WTC11 (cell line): Measurements from ENCODE around the gene C5orf47. TPM values are rescaled to one million over a fixed set of nuclear protein-coding genes. Genes with fewer than 3 reads are reported as not detected.

Experiments used
- ATAC-seq: fragments of 200-7000 bp; cut with Tn5 transposase; 2 replicates; pipeline ENCODE4 v1.10.0; 2021; ENCODE audit warnings: mild to moderate bottlenecking, moderate library complexity
- Bru-seq: library from RNA; stranded (reverse); fragments of 400-500 nt; gene quantifications from one replicate; lab custom pipeline; 2021; lab: Mats Ljungman, UMichigan
- CTCF ChIA-PET: fragments of 300-600 bp; sonication (Branson Sonifier 250); formaldehyde crosslinking; loops from one replicate; lab custom pipeline; 2021; ENCODE audit warnings: antibody characterized with exemption; lab: Charles Lee
- POLR2A ChIA-PET: fragments of 350-600 bp; sonication (Branson Sonifier 250); formaldehyde crosslinking; loops from one replicate; lab custom pipeline; 2021; ENCODE audit warnings: antibody characterized with exemption; lab: Charles Lee
- DNase-seq: peaks from one replicate; pipeline ENCODE4 v3.0.0; 2021; ENCODE audit warnings: low spot score
- H3K27ac Mint-ChIP-seq: 2 replicates; pipeline ENCODE4 v1.8.0; 2021; ENCODE audit warnings: mixed read lengths
- H3K27me3 Mint-ChIP-seq: 2 replicates; pipeline ENCODE4 v1.8.0; 2021; ENCODE audit warnings: low read depth, mild to moderate bottlenecking, moderate library complexity, mixed read lengths
- H3K36me3 Mint-ChIP-seq: 2 replicates; pipeline ENCODE4 v1.8.0; 2021; ENCODE audit warnings: mixed read lengths
- H3K4me1 Mint-ChIP-seq: 2 replicates; pipeline ENCODE4 v1.8.0; 2022; ENCODE audit warnings: mixed read lengths
- H3K4me3 Mint-ChIP-seq: 2 replicates; pipeline ENCODE4 v1.8.0; 2021; ENCODE audit warnings: mild to moderate bottlenecking, moderate library complexity, mixed read lengths
- H3K9me3 Mint-ChIP-seq: 2 replicates; pipeline ENCODE4 v1.8.0; 2021; ENCODE audit warnings: mixed read lengths
- EMX1 ChIP-seq: fragments of 250-450 bp; sonication (Bioruptor Pico); IDR thresholded peaks from 2 replicates; pipeline ENCODE4 v1.8.0; 2021; ENCODE audit warnings: mild to moderate bottlenecking
- ETV6 ChIP-seq: sonication (generic); formaldehyde crosslinking; IDR thresholded peaks from 2 replicates; pipeline ENCODE4 v1.8.1; 2022; ENCODE audit warnings: mild to moderate bottlenecking, missing genetic modification reagents
- FOXK1 ChIP-seq: sonication (generic); formaldehyde crosslinking; IDR thresholded peaks from 2 replicates; pipeline ENCODE4 v1.8.0; 2022; ENCODE audit warnings: mild to moderate bottlenecking, moderate library complexity, missing genetic modification reagents
- IRF2 ChIP-seq: sonication (generic); formaldehyde crosslinking; IDR thresholded peaks from 2 replicates; pipeline ENCODE4 v1.8.0; 2022; ENCODE audit warnings: low read depth, missing genetic modification reagents, borderline replicate concordance
- NFE2L1 ChIP-seq: sonication (generic); formaldehyde crosslinking; IDR thresholded peaks from 2 replicates; pipeline ENCODE4 v1.8.1; 2023; ENCODE audit warnings: missing genetic modification reagents
- NR1H2 ChIP-seq: sonication (generic); formaldehyde crosslinking; IDR thresholded peaks from 2 replicates; pipeline ENCODE4 v1.9.0; 2021; ENCODE audit warnings: mild to moderate bottlenecking, moderate library complexity, missing genetic modification reagents
- NR3C1 ChIP-seq: sonication (generic); formaldehyde crosslinking; conservative IDR thresholded peaks from 2 replicates; pipeline ENCODE4 v1.8.1; 2023; ENCODE audit warnings: low read depth, mild to moderate bottlenecking, missing genetic modification reagents
- PRRX2 ChIP-seq: fragments of 250-450 bp; sonication (Bioruptor Pico); IDR thresholded peaks from 2 replicates; pipeline ENCODE4 v1.8.0; 2021; ENCODE audit warnings: mild to moderate bottlenecking
- ZNF138 ChIP-seq: sonication (generic); formaldehyde crosslinking; conservative IDR thresholded peaks from 2 replicates; pipeline ENCODE4 v1.8.1; 2022; ENCODE audit warnings: mild to moderate bottlenecking, moderate library complexity, missing genetic modification reagents
- ZNF317 ChIP-seq: sonication (generic); formaldehyde crosslinking; IDR thresholded peaks from 2 replicates; pipeline ENCODE4 v1.8.1; 2023; ENCODE audit warnings: low read depth, mild to moderate bottlenecking, moderate library complexity, missing genetic modification reagents, borderline replicate concordance
- long read RNA-seq, 3 experiments: library from RNA in 1 of 3; library from capped mRNA in 1 of 3; library from polyadenylated mRNA in 1 of 3; unstranded in 2 of 3; stranded (forward) in 1 of 3; transcript quantifications; one replicate each; pipeline ENCODE4 v2.0.0, GENCODE V29; 2021
- total RNA-seq: library from RNA; stranded (reverse); gene quantifications from 3 replicates; pipeline ENCODE4 v1.2.3, GENCODE V29; 2021
- TF ChIP-seq, protein P1 (sequence below): fragments of 250-450 bp; sonication (Bioruptor Pico); IDR thresholded peaks from 2 replicates; pipeline ENCODE4 v1.8.0; 2021; ENCODE audit warnings: mild to moderate bottlenecking
- TF ChIP-seq, protein P2 (sequence below): sonication (generic); formaldehyde crosslinking; IDR thresholded peaks from 2 replicates; pipeline ENCODE4 v1.8.0; 2022; ENCODE audit warnings: mild to moderate bottlenecking, missing genetic modification reagents
- TF ChIP-seq, protein P3 (sequence below): sonication (generic); formaldehyde crosslinking; IDR thresholded peaks from 2 replicates; pipeline ENCODE4 v1.8.0; 2023; ENCODE audit warnings: missing genetic modification reagents, mild to moderate bottlenecking, borderline replicate concordance
- TF ChIP-seq, protein P4 (sequence below): sonication (generic); formaldehyde crosslinking; IDR thresholded peaks from 2 replicates; pipeline ENCODE4 v1.8.1; 2022; ENCODE audit warnings: missing genetic modification reagents, borderline replicate concordance
- TF ChIP-seq, protein P5 (sequence below): sonication (generic); formaldehyde crosslinking; IDR thresholded peaks from 2 replicates; pipeline ENCODE4 v1.8.1; 2023; ENCODE audit warnings: mild to moderate bottlenecking, missing genetic modification reagents
- TF ChIP-seq, protein P6 (sequence below): sonication (generic); formaldehyde crosslinking; IDR thresholded peaks from 2 replicates; pipeline ENCODE4 v1.8.1; 2023; ENCODE audit warnings: mild to moderate bottlenecking, missing genetic modification reagents, moderate library complexity
- TF ChIP-seq, protein P7 (sequence below): sonication (generic); formaldehyde crosslinking; conservative IDR thresholded peaks from 2 replicates; pipeline ENCODE4 v1.8.1; 2023; ENCODE audit warnings: mild to moderate bottlenecking, low read depth, missing genetic modification reagents, moderate library complexity

C5orf47 gene, protein sequence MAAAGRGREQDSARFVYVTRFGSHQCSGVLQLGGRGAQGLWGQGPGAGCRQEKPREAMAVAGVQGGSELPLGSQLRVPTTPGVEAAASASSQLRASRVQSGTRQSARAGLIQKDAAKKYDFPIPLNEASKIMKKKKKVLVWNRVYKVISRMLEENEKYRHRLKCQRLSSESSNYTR
- total RNA-seq (0.09 to 0.32 TPM (median 0.27 TPM) in 3 replicates), Bru-seq, nascent RNA (percentile 30 among the genes with signal in this experiment)
- long read RNA-seq, experiment 1, partial matches to known transcripts, result 0 of 3 reads
- long read RNA-seq, experiment 1, other reads (novel, unspliced or antisense), result 2 of 3 reads
- long read RNA-seq, experiment 2, partial matches to known transcripts, result 0 of 1 reads
- long read RNA-seq, experiment 2, other reads (novel, unspliced or antisense), result 1 of 1 reads
- long read RNA-seq, experiment 3, partial matches to known transcripts, result 0 of 4 reads
- long read RNA-seq, experiment 3, other reads (novel, unspliced or antisense), result 4 of 4 reads

DNA sequence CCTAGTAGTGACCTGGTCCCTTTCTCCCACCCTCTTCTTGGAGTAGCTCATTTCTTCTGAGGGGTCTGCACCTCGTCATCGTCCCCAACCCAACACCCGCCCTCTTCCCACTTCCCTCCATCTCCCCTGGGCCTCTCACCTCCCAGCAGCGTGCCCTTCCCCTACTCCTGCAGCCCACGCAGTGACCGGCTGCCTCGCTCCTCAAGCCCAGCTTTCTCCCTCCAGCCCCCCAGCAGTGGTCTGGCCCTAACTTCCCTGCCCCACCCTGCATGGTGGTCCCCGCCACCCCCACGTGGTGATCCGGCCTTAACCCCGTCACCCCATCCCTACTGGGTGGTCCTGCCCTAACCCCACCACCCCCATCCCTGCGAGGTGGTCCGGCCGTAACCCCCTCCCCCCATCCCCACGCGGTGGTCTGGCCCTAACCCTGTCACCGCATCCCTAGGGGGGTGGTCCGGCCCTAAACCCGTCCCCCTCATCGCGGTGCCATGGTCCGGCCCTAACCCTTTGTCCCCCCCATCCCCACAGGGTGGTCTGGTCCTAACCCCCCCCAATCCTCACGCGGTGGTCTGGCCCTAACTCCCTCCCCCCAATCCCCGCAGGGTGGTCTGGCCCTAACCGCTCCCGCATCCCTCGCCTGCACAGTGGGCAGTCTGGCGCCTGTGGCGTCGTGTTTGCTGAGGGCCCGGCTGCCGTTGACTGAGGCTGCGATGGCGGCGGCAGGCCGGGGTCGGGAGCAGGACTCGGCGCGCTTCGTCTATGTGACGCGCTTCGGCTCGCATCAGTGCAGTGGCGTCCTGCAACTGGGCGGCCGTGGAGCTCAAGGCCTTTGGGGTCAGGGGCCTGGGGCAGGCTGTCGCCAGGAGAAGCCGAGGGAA lies at the start of gene C5orf47:
TSS of gene C5orf47 (plus strand) at position 617 of the 878 bp plus-strand sequence. CDS start at position 711, 94 bp downstream.
- no peak for DNase-seq
- Mint-ChIP-seq H3K27ac (no peak within 1 kb of the TSS), H3K27me3 (no peaks in the 10 kb centered on the region), H3K9me3 (no peaks in the 10 kb centered on the region; the same call in 1 of the 2 replicates)
- ATAC-seq, result no peak
- TF ChIP-seq IRF2 (CRISPR knock-in tag), result no peak
- TF ChIP-seq, protein P1, sequence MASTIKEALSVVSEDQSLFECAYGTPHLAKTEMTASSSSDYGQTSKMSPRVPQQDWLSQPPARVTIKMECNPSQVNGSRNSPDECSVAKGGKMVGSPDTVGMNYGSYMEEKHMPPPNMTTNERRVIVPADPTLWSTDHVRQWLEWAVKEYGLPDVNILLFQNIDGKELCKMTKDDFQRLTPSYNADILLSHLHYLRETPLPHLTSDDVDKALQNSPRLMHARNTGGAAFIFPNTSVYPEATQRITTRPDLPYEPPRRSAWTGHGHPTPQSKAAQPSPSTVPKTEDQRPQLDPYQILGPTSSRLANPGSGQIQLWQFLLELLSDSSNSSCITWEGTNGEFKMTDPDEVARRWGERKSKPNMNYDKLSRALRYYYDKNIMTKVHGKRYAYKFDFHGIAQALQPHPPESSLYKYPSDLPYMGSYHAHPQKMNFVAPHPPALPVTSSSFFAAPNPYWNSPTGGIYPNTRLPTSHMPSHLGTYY, result no peak
- no peak for TF ChIP-seq PRRX2 (CRISPR knock-in tag)
- TF ChIP-seq, protein P2, sequence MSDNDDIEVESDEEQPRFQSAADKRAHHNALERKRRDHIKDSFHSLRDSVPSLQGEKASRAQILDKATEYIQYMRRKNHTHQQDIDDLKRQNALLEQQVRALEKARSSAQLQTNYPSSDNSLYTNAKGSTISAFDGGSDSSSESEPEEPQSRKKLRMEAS, result no peak
- no peak for TF ChIP-seq ETV6 (CRISPR knock-in tag)
- TF ChIP-seq, protein P3, sequence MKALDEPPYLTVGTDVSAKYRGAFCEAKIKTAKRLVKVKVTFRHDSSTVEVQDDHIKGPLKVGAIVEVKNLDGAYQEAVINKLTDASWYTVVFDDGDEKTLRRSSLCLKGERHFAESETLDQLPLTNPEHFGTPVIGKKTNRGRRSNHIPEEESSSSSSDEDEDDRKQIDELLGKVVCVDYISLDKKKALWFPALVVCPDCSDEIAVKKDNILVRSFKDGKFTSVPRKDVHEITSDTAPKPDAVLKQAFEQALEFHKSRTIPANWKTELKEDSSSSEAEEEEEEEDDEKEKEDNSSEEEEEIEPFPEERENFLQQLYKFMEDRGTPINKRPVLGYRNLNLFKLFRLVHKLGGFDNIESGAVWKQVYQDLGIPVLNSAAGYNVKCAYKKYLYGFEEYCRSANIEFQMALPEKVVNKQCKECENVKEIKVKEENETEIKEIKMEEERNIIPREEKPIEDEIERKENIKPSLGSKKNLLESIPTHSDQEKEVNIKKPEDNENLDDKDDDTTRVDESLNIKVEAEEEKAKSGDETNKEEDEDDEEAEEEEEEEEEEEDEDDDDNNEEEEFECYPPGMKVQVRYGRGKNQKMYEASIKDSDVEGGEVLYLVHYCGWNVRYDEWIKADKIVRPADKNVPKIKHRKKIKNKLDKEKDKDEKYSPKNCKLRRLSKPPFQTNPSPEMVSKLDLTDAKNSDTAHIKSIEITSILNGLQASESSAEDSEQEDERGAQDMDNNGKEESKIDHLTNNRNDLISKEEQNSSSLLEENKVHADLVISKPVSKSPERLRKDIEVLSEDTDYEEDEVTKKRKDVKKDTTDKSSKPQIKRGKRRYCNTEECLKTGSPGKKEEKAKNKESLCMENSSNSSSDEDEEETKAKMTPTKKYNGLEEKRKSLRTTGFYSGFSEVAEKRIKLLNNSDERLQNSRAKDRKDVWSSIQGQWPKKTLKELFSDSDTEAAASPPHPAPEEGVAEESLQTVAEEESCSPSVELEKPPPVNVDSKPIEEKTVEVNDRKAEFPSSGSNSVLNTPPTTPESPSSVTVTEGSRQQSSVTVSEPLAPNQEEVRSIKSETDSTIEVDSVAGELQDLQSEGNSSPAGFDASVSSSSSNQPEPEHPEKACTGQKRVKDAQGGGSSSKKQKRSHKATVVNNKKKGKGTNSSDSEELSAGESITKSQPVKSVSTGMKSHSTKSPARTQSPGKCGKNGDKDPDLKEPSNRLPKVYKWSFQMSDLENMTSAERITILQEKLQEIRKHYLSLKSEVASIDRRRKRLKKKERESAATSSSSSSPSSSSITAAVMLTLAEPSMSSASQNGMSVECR, result no peak
- TF ChIP-seq, all 79 proteins: peak for 0
- Mint-ChIP-seq H3K4me3 (no peak within 1 kb of the TSS), H3K4me1 (peaks cover 4% of the 10 kb centered on the region; the same call in 1 of the 2 replicates), H3K36me3 (no peaks in the 10 kb centered on the region)
- POLR2A ChIA-PET, result no interaction called here
- CTCF ChIA-PET, result interaction anchor here (1.2 to 1.5 kb wide), 4 partner anchors 16 to 373 kb away, joined by 3 to 7 read pairs (median 6); partner anchors contain the start of gene BOD1

DNA sequence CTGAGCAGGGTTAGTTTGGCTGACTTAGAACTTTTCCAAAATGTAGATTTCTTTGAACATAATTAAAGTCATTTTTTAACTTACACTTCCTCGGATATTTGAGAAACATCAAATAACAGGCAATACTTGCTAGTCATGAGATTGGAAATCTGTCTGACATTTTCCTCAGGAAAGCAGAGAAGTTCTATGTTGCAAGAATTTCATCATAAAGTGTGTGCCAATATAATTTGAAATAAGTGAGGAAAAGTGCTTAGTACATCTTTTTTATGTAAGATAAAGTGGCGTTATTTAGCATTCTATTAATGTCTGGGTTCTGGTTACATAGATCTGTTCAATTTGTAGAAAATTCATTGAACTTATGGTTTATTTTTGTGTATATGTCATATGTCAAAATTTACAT lies 48.7 kb upstream of the C5orf47 start:
- Mint-ChIP-seq H3K4me1 (peaks cover 55% of the 10 kb centered on the region), H3K27ac (peak overlapping the region; percentile 55; the same call in 1 of the 2 replicates), H3K27me3 (no peaks in the 10 kb centered on the region), H3K4me3 (no peak overlapping the region), H3K9me3 (no peaks in the 10 kb centered on the region), H3K36me3 (no peaks in the 10 kb centered on the region)
- ChIA-PET CTCF (interaction anchor here (1.0 to 6.3 kb wide), 3 partner anchors 15 to 25 kb away, joined by 3 to 35 read pairs (median 9); no protein-coding TSS in a partner anchor), POLR2A (interaction anchor here (0.5 to 0.6 kb wide), 2 partner anchors 226 to 228 kb away, joined by 3 to 4 read pairs; no protein-coding TSS in a partner anchor)
- ATAC-seq (no peak), DNase-seq (no peak)
- TF ChIP-seq EMX1 (no peak), ZNF317 (CRISPR knock-in tag) (no peak), ZNF138 (no peak), NFE2L1 (CRISPR knock-in tag) (no peak), NR3C1 (no peak), FOXK1 (no peak), NR1H2 (CRISPR knock-in tag) (no peak)
- TF ChIP-seq, protein P4, sequence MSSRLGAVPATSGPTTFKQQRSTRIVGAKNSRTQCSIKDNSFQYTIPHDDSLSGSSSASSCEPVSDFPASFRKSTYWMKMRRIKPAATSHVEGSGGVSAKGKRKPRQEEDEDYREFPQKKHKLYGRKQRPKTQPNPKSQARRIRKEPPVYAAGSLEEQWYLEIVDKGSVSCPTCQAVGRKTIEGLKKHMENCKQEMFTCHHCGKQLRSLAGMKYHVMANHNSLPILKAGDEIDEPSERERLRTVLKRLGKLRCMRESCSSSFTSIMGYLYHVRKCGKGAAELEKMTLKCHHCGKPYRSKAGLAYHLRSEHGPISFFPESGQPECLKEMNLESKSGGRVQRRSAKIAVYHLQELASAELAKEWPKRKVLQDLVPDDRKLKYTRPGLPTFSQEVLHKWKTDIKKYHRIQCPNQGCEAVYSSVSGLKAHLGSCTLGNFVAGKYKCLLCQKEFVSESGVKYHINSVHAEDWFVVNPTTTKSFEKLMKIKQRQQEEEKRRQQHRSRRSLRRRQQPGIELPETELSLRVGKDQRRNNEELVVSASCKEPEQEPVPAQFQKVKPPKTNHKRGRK (CRISPR knock-in tag), result no peak
- TF ChIP-seq, protein P5, sequence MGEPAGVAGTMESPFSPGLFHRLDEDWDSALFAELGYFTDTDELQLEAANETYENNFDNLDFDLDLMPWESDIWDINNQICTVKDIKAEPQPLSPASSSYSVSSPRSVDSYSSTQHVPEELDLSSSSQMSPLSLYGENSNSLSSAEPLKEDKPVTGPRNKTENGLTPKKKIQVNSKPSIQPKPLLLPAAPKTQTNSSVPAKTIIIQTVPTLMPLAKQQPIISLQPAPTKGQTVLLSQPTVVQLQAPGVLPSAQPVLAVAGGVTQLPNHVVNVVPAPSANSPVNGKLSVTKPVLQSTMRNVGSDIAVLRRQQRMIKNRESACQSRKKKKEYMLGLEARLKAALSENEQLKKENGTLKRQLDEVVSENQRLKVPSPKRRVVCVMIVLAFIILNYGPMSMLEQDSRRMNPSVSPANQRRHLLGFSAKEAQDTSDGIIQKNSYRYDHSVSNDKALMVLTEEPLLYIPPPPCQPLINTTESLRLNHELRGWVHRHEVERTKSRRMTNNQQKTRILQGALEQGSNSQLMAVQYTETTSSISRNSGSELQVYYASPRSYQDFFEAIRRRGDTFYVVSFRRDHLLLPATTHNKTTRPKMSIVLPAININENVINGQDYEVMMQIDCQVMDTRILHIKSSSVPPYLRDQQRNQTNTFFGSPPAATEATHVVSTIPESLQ (CRISPR knock-in tag), result no peak
- TF ChIP-seq, protein P6, sequence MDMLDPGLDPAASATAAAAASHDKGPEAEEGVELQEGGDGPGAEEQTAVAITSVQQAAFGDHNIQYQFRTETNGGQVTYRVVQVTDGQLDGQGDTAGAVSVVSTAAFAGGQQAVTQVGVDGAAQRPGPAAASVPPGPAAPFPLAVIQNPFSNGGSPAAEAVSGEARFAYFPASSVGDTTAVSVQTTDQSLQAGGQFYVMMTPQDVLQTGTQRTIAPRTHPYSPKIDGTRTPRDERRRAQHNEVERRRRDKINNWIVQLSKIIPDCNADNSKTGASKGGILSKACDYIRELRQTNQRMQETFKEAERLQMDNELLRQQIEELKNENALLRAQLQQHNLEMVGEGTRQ (CRISPR knock-in tag), result no peak
- TF ChIP-seq, protein P7, sequence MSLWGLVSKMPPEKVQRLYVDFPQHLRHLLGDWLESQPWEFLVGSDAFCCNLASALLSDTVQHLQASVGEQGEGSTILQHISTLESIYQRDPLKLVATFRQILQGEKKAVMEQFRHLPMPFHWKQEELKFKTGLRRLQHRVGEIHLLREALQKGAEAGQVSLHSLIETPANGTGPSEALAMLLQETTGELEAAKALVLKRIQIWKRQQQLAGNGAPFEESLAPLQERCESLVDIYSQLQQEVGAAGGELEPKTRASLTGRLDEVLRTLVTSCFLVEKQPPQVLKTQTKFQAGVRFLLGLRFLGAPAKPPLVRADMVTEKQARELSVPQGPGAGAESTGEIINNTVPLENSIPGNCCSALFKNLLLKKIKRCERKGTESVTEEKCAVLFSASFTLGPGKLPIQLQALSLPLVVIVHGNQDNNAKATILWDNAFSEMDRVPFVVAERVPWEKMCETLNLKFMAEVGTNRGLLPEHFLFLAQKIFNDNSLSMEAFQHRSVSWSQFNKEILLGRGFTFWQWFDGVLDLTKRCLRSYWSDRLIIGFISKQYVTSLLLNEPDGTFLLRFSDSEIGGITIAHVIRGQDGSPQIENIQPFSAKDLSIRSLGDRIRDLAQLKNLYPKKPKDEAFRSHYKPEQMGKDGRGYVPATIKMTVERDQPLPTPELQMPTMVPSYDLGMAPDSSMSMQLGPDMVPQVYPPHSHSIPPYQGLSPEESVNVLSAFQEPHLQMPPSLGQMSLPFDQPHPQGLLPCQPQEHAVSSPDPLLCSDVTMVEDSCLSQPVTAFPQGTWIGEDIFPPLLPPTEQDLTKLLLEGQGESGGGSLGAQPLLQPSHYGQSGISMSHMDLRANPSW (CRISPR knock-in tag), result no peak
- TF ChIP-seq, protein P2, result no peak
